Epithelial cell of proximal tubule (primary cell): Measurements from ENCODE around the gene NRDC. TPM values are rescaled to one million over a fixed set of nuclear protein-coding genes. Genes with fewer than 3 reads are reported as not detected.

Experiments used
- DNase-seq: peaks from one replicate; pipeline ENCODE4 v3.0.0-alpha.2; 2011; ENCODE audit warnings: low read depth
- H3K4me3 ChIP-seq: 2 replicates; pipeline ENCODE4 v1.5.1; 2011; ENCODE audit warnings: low read depth, mild to moderate bottlenecking, low read length
- CTCF ChIP-seq: conservative IDR thresholded peaks from 2 replicates; pipeline ENCODE4 v1.5.1; 2012; ENCODE audit warnings: low read depth, mild to moderate bottlenecking, low read length
- total RNA-seq: library from RNA; depleted of rRNA; stranded (reverse); fragments of >200 nt; gene quantifications from 2 replicates; pipeline ENCODE4 v1.2.3, GENCODE V29; 2015

Gene NRDC
- total RNA-seq, 1 donor from 2014 or later = 46.0 TPM

- no peak for TF ChIP-seq CTCF
- DNase-seq = no peak
- H3K4me3 ChIP-seq = no peak overlapping the region
Observed at GRCh38 chr1:51870603-51871350, 7.8 kb downstream of the NRDC start.

- no peak overlapping the region for H3K4me3 ChIP-seq
- no peak for DNase-seq
- no peak for TF ChIP-seq CTCF
Observed at GRCh38 chr1:51867479-51868232, 10.9 kb downstream of the NRDC start.

GRCh38 chr1:51863384-51863783, 15.1 kb downstream of the NRDC start:
- no peak overlapping the region for H3K4me3 ChIP-seq
- no peak for TF ChIP-seq CTCF
- no peak for DNase-seq

- TF ChIP-seq CTCF = no peak
- no peak for DNase-seq
- no peak overlapping the region for H3K4me3 ChIP-seq
Observed at GRCh38 chr1:51861669-51862068, 16.9 kb downstream of the NRDC start.

GRCh38 chr1:51859735-51860134, 18.8 kb downstream of the NRDC start:
- no peak overlapping the region for H3K4me3 ChIP-seq

GRCh38 chr1:51859333-51859732, 19.2 kb downstream of the NRDC start:
- H3K4me3 ChIP-seq = no peak overlapping the region
- no peak for DNase-seq
- no peak for TF ChIP-seq CTCF

More at GRCh38 chr1:51859735-51860134, 18.8 kb downstream of the NRDC start:
- DNase-seq = no peak
- TF ChIP-seq CTCF = no peak
